HG03108 (cell line): ENCODE results near the gene RAI2.
A peak's percentile ranks its signal among the peaks of the same experiment; 100 is the strongest.
"Not testable (repeated sequence)": the region's sequence is repeated elsewhere in the genome, so short reads cannot be mapped to it uniquely, and the experiment has no call there.

Source experiments
- ATAC-seq: cut with Tn5 transposase; IDR thresholded peaks from one replicate; pipeline ENCODE4 v1.9.1; 2021; ENCODE audit warnings: moderate library complexity; ENCODE audit not compliant: unreplicated experiment

Gene RAI2

DNA sequence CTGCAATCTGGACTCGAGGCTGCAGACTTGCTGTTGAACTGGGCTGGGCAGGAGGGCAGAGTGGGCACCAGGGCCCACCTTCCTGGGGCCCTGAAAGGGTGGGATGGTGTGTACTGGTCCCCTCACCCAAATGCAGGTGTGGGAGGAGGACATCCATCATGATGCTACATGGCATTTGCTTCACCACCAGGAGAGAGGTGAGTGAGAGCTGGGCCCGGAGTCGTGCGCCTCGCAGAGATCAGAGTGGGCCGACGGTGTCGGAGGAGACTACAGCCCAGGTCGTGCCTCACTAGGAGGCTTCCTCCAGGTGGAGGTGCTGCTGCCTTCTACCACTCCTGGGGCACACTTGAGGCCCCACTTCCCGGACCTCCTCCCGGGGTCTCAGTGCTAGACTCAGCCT is 73.5 kb downstream of the RAI2 start:
- no peak for ATAC-seq

DNA sequence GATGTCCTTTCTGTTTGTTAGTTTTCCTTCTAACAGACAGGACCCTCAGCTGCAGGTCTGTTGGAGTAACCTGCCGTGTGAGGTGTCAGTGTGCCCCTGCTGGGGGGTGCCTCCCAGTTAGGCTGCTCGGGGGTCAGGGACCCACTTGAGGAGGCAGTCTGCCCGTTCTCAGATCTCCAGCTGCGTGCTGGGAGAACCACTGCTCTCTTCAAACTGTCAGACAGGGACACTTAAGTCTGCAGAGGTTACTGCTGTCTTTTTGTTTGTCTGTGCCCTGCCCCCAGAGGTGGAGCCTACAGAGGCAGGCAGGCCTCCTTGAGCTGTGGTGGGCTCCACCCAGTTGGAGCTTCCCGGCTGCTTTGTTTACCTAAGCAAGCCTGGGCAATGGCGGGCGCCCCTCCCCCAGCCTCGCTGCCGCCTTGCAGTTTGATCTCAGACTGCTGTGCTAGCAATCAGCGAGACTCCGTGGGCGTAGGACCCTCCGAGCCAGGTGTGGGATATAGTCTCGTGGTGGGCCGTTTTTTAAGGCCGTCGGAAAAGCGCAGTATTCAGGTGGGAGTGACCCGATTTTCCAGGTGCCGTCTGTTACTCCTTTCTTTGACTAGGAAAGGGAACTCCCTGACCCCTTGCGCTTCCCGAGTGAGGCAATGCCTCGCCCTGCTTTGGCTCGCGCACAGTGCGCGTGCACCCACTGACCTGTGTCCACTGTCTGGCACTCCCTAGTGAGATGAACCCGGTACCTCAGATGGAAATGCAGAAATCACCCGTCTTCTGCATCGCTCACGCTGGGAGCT is 74.3 kb downstream of the RAI2 start:
- not testable (repeated sequence) for ATAC-seq

- ATAC-seq = no peak
These were observed 81.7 kb downstream of the RAI2 start for GRCh38 chrX:17779434-17779833.

DNA sequence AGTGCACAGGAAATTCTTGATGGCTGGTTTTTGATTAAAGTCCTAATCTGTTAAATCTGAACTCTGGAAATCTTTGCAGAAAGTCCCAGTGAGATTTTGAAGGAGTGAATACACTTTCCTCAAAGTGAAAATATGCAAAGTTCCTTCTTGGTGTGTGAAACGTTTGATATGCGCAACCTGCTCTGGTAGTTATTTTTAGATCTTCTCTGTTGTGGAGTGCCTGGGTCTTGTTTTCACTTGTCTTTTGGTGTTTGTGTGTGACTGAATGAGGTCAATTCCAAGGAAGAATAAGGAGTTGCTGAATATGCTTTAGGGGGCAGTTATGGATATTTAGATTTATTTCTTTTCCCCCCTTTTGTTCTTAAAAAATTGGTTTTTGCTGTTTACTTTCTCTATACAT is 82.1 kb downstream of the RAI2 start:
- ATAC-seq = no peak

DNA sequence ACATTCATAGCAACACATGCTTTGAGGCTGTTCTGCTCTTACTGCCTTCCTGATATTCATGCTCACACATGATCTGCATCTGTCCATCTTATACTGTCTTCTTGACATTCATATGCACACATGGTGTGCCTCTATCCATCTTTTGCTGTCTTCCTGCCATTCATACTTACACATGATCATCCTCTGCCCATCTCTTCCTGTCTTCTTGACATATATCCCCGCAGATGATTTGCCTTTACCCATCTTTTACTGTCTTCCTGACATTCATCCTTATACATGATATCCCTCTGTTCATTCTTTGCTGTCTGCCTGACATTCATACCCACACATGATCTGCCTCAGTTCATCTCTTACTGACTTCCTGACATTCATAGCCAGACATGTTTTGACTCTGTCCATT is 87.0 kb downstream of the RAI2 start:
- no peak for ATAC-seq

DNA sequence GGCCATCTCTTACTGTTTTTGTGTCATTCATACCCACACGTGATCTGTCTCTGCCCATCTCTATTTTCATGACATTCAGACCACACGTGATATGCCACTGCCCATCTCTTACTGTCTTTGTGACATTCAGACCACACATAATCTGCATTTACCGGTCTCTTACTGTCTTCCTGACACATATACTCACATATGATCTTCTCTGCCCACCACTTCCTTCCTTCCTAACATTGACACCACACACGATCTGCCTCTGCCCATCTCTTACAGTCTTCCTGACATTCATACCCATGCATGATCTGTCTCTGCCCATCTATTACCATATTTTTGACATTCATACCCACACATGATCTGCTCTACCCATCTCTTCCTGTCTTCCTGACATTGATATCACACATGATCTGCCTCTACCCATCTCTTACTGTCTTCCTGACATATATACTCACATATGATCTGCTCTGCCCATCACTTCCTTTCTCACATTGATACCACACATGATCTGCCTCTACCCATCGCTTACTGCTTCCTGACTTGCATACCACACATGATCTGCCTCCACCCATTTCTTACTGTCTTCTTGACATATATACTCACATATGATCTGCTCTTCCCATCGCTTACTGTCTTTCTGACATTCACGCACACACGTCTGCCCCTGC is 87.7 kb downstream of the RAI2 start:
- ATAC-seq = no peak

DNA sequence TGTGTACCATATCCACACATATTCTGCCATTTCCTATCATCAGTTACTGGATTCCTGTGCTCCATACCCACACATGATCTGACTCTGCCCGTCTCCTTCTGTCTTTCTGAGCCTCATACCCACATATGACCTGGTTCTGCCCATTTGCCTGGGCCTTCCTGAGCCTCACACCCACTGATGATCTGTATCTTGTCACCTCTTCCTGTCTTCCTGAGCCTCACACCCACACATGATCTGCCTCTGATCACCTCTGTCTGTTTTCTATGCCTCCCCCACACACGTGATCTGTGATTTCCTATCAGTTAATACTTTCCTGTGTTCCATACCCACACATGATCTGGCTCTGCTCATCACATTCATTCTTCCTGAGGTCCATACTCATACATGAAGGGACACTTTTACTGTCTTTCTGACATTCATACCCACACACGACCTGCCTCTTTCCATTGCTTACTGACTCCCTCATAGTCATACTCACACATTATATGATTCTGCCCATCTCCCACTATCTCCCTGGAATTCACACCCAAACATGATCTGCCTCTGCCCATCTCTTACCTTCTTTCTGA is 91.3 kb downstream of the RAI2 start:
- ATAC-seq = no peak

- ATAC-seq = no peak
These were observed 92.1 kb downstream of the RAI2 start for GRCh38 chrX:17768997-17769396.

GRCh38 chrX:17767734-17768133 is 93.4 kb downstream of the RAI2 start:
- ATAC-seq = no peak

DNA sequence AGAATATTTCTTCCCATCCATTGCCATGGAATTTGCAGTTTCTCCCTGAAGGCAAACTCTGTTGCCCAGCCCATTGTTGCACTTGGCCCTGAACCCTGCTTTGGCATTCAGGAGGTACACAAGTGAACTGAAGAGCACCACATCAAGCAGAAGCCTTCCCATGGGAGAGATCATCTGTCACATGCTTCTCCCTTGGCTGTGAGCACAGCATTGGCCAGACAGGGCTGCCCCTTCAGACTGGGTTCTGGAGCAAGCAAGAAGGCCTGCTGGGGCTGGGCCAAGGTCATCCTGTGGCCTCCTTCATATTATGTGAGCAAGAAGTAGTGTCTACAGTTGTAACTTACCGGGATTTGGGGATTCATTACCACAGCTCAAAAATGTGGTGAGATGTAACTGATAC is 101.1 kb downstream of the RAI2 start:
- no peak for ATAC-seq

- ATAC-seq = peak; percentile 85
These were observed 102.7 kb downstream of the RAI2 start for GRCh38 chrX:17758382-17758781.

DNA sequence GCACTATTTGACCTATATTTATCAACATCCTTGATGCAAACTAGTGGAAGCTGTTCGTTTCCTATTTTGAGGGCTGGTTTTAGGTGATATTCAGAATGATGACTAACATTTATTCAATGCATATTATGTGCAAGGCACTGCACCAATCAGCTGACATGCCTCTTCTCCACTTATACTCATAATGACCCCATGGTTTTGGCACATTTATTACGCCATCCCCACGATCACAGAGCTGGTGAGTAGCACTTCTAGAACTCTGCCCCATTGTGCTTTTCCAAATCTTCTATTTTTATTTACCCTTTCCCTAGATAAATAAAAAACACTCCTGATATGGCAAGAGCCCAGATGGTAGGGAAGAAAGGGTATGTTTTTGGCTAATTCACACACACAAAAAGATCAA is 110.7 kb downstream of the RAI2 start:
- ATAC-seq = no peak
